Measurements from ENCODE around the gene KCNK15. TPM values are rescaled to one million over a fixed set of nuclear protein-coding genes. Genes with fewer than 3 reads are reported as not detected.

KCNK15 gene
- total RNA-seq, 2 donors from 2014 or later: not detected

GRCh38 chr20:44706301-44707017 lies 39.2 kb upstream of the KCNK15 start:
- Mint-ChIP-seq H3K27ac (no peak overlapping the region), H3K4me3 (no peak overlapping the region), H3K27me3 (peaks cover 22% of the 10 kb centered on the region), H3K36me3 (ENCODE audit: low read depth) (peaks cover 3% of the 10 kb centered on the region), H3K4me1 (no peaks in the 10 kb centered on the region)
- ATAC-seq (no peak), DNase-seq (no peak)
- H3K9me3 ChIP-seq (ENCODE audit: control insufficient read depth, low read length, poor library complexity, severe bottlenecking): no peaks in the 10 kb centered on the region

GRCh38 chr20:44707018-44707579 lies 38.6 kb upstream of the KCNK15 start:
- Mint-ChIP-seq H3K4me3 (no peak overlapping the region), H3K27ac (no peak overlapping the region), H3K27me3 (peaks cover 26% of the 10 kb centered on the region), H3K4me1 (no peaks in the 10 kb centered on the region), H3K36me3 (ENCODE audit: low read depth) (peaks cover 3% of the 10 kb centered on the region)
- ATAC-seq (no peak), DNase-seq (no peak)
- H3K9me3 ChIP-seq (ENCODE audit: control insufficient read depth, low read length, poor library complexity, severe bottlenecking): no peaks in the 10 kb centered on the region

GRCh38 chr20:44709380-44709779 lies 36.3 kb upstream of the KCNK15 start:
- ATAC-seq: no peak
- DNase-seq: no peak
- H3K9me3 ChIP-seq (ENCODE audit: control insufficient read depth, low read length, poor library complexity, severe bottlenecking): no peaks in the 10 kb centered on the region
- Mint-ChIP-seq H3K36me3 (ENCODE audit: low read depth) (peaks cover 7% of the 10 kb centered on the region), H3K4me3 (no peak overlapping the region), H3K27me3 (peaks cover 21% of the 10 kb centered on the region), H3K27ac (no peak overlapping the region), H3K4me1 (peaks cover 4% of the 10 kb centered on the region)

GRCh38 chr20:44709797-44710196 lies 35.9 kb upstream of the KCNK15 start:
- DNase-seq: no peak
- H3K36me3 Mint-ChIP-seq (ENCODE audit: low read depth): peaks cover 7% of the 10 kb centered on the region
- H3K27ac Mint-ChIP-seq: no peak overlapping the region
- peaks cover 24% of the 10 kb centered on the region for H3K27me3 Mint-ChIP-seq
- no peak for ATAC-seq
- H3K9me3 ChIP-seq (ENCODE audit: control insufficient read depth, low read length, poor library complexity, severe bottlenecking): no peaks in the 10 kb centered on the region
- H3K4me1 Mint-ChIP-seq: peaks cover 4% of the 10 kb centered on the region
- H3K4me3 Mint-ChIP-seq: no peak overlapping the region

GRCh38 chr20:44711237-44711636 lies 34.4 kb upstream of the KCNK15 start:
- peaks cover 4% of the 10 kb centered on the region for H3K4me1 Mint-ChIP-seq
- H3K36me3 Mint-ChIP-seq (ENCODE audit: low read depth): peaks cover 4% of the 10 kb centered on the region
- no peak for ATAC-seq
- no peak overlapping the region for H3K27ac Mint-ChIP-seq
- peaks cover 24% of the 10 kb centered on the region for H3K27me3 Mint-ChIP-seq
- no peak for DNase-seq
- H3K9me3 ChIP-seq (ENCODE audit: control insufficient read depth, low read length, poor library complexity, severe bottlenecking): no peaks in the 10 kb centered on the region
- no peak overlapping the region for H3K4me3 Mint-ChIP-seq

- no peaks in the 10 kb centered on the region for H3K9me3 ChIP-seq (ENCODE audit: control insufficient read depth, low read length, poor library complexity, severe bottlenecking)
- H3K27me3 Mint-ChIP-seq: peaks cover 18% of the 10 kb centered on the region
- DNase-seq: no peak
- ATAC-seq: no peak
- no peak overlapping the region for H3K4me3 Mint-ChIP-seq
- H3K36me3 Mint-ChIP-seq (ENCODE audit: low read depth): peaks cover 4% of the 10 kb centered on the region
- H3K27ac Mint-ChIP-seq: no peak overlapping the region
- H3K4me1 Mint-ChIP-seq: peaks cover 4% of the 10 kb centered on the region
These were observed 31.5 kb upstream of the KCNK15 start for GRCh38 chr20:44714102-44714700.

GRCh38 chr20:44714701-44715498 lies 30.8 kb upstream of the KCNK15 start, which contains the start of gene CCN5:
TSS of gene CCN5 (plus strand) at chr20:44715369. CDS start at chr20:44715391, 22 bp downstream.
- Mint-ChIP-seq H3K4me3 (no peak within 1 kb of the TSS), H3K27ac (no peak within 1 kb of the TSS), H3K27me3 (peaks cover 18% of the 10 kb centered on the region), H3K4me1 (peaks cover 4% of the 10 kb centered on the region), H3K36me3 (ENCODE audit: low read depth) (peaks cover 4% of the 10 kb centered on the region)
- ATAC-seq: no peak
- DNase-seq: no peak
- H3K9me3 ChIP-seq (ENCODE audit: control insufficient read depth, low read length, poor library complexity, severe bottlenecking): no peaks in the 10 kb centered on the region

GRCh38 chr20:44715499-44716308 lies 30.0 kb upstream of the KCNK15 start:
- DNase-seq: no peak
- Mint-ChIP-seq H3K27me3 (peaks cover 18% of the 10 kb centered on the region), H3K36me3 (ENCODE audit: low read depth) (peaks cover 4% of the 10 kb centered on the region), H3K4me1 (peaks cover 4% of the 10 kb centered on the region), H3K27ac (no peak overlapping the region), H3K4me3 (no peak overlapping the region)
- H3K9me3 ChIP-seq (ENCODE audit: control insufficient read depth, low read length, poor library complexity, severe bottlenecking): no peaks in the 10 kb centered on the region
- no peak for ATAC-seq

GRCh38 chr20:44716309-44717106 lies 29.2 kb upstream of the KCNK15 start:
- peaks cover 4% of the 10 kb centered on the region for H3K36me3 Mint-ChIP-seq (ENCODE audit: low read depth)
- no peak for ATAC-seq
- H3K4me1 Mint-ChIP-seq: peaks cover 4% of the 10 kb centered on the region
- no peak for DNase-seq
- H3K4me3 Mint-ChIP-seq: no peak overlapping the region
- H3K9me3 ChIP-seq (ENCODE audit: control insufficient read depth, low read length, poor library complexity, severe bottlenecking): no peaks in the 10 kb centered on the region
- H3K27me3 Mint-ChIP-seq: peaks cover 16% of the 10 kb centered on the region
- H3K27ac Mint-ChIP-seq: no peak overlapping the region

GRCh38 chr20:44717986-44718385 lies 27.7 kb upstream of the KCNK15 start:
- H3K9me3 ChIP-seq (ENCODE audit: control insufficient read depth, low read length, poor library complexity, severe bottlenecking): no peaks in the 10 kb centered on the region
- no peak overlapping the region for H3K4me3 Mint-ChIP-seq
- H3K27ac Mint-ChIP-seq: no peak overlapping the region
- DNase-seq (no peak), ATAC-seq (no peak)
- H3K36me3 Mint-ChIP-seq (ENCODE audit: low read depth): peaks cover 4% of the 10 kb centered on the region
- peaks cover 10% of the 10 kb centered on the region for H3K27me3 Mint-ChIP-seq
- peaks cover 4% of the 10 kb centered on the region for H3K4me1 Mint-ChIP-seq

GRCh38 chr20:44719841-44720240 lies 25.8 kb upstream of the KCNK15 start:
- DNase-seq (no peak), ATAC-seq (no peak)
- no peaks in the 10 kb centered on the region for H3K4me1 Mint-ChIP-seq
- no peak overlapping the region for H3K4me3 Mint-ChIP-seq
- H3K9me3 ChIP-seq (ENCODE audit: control insufficient read depth, low read length, poor library complexity, severe bottlenecking): no peaks in the 10 kb centered on the region
- H3K36me3 Mint-ChIP-seq (ENCODE audit: low read depth): no peaks in the 10 kb centered on the region
- H3K27me3 Mint-ChIP-seq: no peaks in the 10 kb centered on the region
- no peak overlapping the region for H3K27ac Mint-ChIP-seq

GRCh38 chr20:44720621-44720996 lies 25.1 kb upstream of the KCNK15 start:
- no peak overlapping the region for H3K4me3 Mint-ChIP-seq
- no peak for ATAC-seq
- no peaks in the 10 kb centered on the region for H3K36me3 Mint-ChIP-seq (ENCODE audit: low read depth)
- no peak overlapping the region for H3K27ac Mint-ChIP-seq
- H3K27me3 Mint-ChIP-seq: no peaks in the 10 kb centered on the region
- H3K4me1 Mint-ChIP-seq: no peaks in the 10 kb centered on the region
- DNase-seq: no peak
- no peaks in the 10 kb centered on the region for H3K9me3 ChIP-seq (ENCODE audit: control insufficient read depth, low read length, poor library complexity, severe bottlenecking)

Data from T-helper 17 cell (primary cell).